H1 (cell line): ENCODE measurements around the gene AKR1C8.

Experiments
- CTCF ChIP-seq, 3 experiments: IDR thresholded peaks; 1 replicate in 2 of 3; 2 replicates in 1 of 3; pipeline versions ENCODE4 v1.5.1 to v1.6.1; 2011; ENCODE audit warnings: low read length in 3 of 3, mild to moderate bottlenecking in 3 of 3, inconsistent platforms in 2 of 3, low read depth in 1 of 3, moderate library complexity in 1 of 3; ENCODE audit not compliant: insufficient read depth in 1 of 3; ENCODE audit errors: control extremely low read depth in 1 of 3
- E2F6 ChIP-seq: IDR thresholded peaks from 2 replicates; pipeline ENCODE4 v1.6.1; 2012; ENCODE audit warnings: inconsistent platforms
- EZH2 ChIP-seq: fragments of 200-600 bp; sonication (generic); IDR thresholded peaks from 2 replicates; pipeline ENCODE4 v1.7.1; 2012; ENCODE audit warnings: low read depth, mild to moderate bottlenecking, moderate library complexity, low read length, inconsistent platforms; ENCODE audit not compliant: severe bottlenecking
- JUND ChIP-seq: IDR thresholded peaks from 2 replicates; pipeline ENCODE4 v1.6.1; 2011; ENCODE audit warnings: mild to moderate bottlenecking, improper control_type of control experiment, low read length
- KDM4A ChIP-seq: IDR thresholded peaks from one replicate; pipeline ENCODE4 v1.7.1; 2012; ENCODE audit warnings: low read depth, mild to moderate bottlenecking, moderate library complexity, low read length, inconsistent platforms; ENCODE audit not compliant: severe bottlenecking
- NRF1 ChIP-seq: IDR thresholded peaks from 2 replicates; pipeline ENCODE4 v1.6.1; 2011; ENCODE audit warnings: mild to moderate bottlenecking, low read depth, low read length, improper control_type of control experiment
- POLR2A ChIP-seq, 2 experiments: IDR thresholded peaks; 1 replicate in 1 of 2; 2 replicates in 1 of 2; pipeline ENCODE4 v1.6.1; 2011; ENCODE audit warnings: low read depth in 2 of 2, low read length in 2 of 2, mild to moderate bottlenecking in 2 of 2; ENCODE audit errors: control extremely low read depth in 1 of 2
- POLR2AphosphoS5 ChIP-seq: IDR thresholded peaks from 2 replicates; pipeline ENCODE4 v1.6.1; 2011; ENCODE audit warnings: low read depth, low read length
- RAD21 ChIP-seq, 2 experiments: IDR thresholded peaks in 1 of 2; conservative IDR thresholded peaks in 1 of 2; 2 replicates each; pipeline ENCODE4 v1.6.1; 2011; ENCODE audit warnings: low read depth in 2 of 2, low read length in 2 of 2, improper control_type of control experiment in 1 of 2, inconsistent platforms in 1 of 2, mild to moderate bottlenecking in 1 of 2, moderate library complexity in 1 of 2
- SP1 ChIP-seq: IDR thresholded peaks from 2 replicates; pipeline ENCODE4 v1.6.1; 2011; ENCODE audit warnings: low read depth, low read length
- SRF ChIP-seq: IDR thresholded peaks from 2 replicates; pipeline ENCODE4 v1.6.1; 2011; ENCODE audit warnings: mild to moderate bottlenecking, low read depth, low read length, moderate library complexity
- YY1 ChIP-seq: IDR thresholded peaks from 2 replicates; pipeline ENCODE4 v1.6.1; 2011; ENCODE audit warnings: low read depth, mild to moderate bottlenecking, low read length

- no peak for TF ChIP-seq CTCF (IDR thresholded peaks at IDR 0.05; ENCODE audit: control extremely low read depth in 1 of 3, insufficient read depth in 1 of 3, low read depth in 1 of 3, low read length in 3 of 3)
- TF ChIP-seq POLR2A (IDR thresholded peaks at IDR 0.05; ENCODE audit: control extremely low read depth in 1 of 2, low read depth in 2 of 2, low read length in 2 of 2), result no peak
- TF ChIP-seq EZH2, result no peak
- no peak for TF ChIP-seq SRF
- TF ChIP-seq NRF1, result no peak
- no peak for TF ChIP-seq RAD21 (IDR thresholded peaks at IDR 0.05 in 1 of 2, conservative IDR thresholded peaks at IDR 0.05 in 1 of 2; ENCODE audit: low read depth in 2 of 2, low read length in 2 of 2)
- no peak for TF ChIP-seq YY1
- TF ChIP-seq SP1, result no peak
- no peak for TF ChIP-seq E2F6
- TF ChIP-seq POLR2AphosphoS5, result no peak
- TF ChIP-seq JUND, result no peak
- no peak for TF ChIP-seq KDM4A
Measured at GRCh38 chr10:5106553-5106952, 78.4 kb downstream of the AKR1C8 start.
